ENCODE results near the gene ASPG. TPM values are rescaled to one million over a fixed set of nuclear protein-coding genes. Genes with fewer than 3 reads are reported as not detected.

The ASPG gene
- total RNA-seq, 2 experiments from 2014 or later, result not detected

DNA sequence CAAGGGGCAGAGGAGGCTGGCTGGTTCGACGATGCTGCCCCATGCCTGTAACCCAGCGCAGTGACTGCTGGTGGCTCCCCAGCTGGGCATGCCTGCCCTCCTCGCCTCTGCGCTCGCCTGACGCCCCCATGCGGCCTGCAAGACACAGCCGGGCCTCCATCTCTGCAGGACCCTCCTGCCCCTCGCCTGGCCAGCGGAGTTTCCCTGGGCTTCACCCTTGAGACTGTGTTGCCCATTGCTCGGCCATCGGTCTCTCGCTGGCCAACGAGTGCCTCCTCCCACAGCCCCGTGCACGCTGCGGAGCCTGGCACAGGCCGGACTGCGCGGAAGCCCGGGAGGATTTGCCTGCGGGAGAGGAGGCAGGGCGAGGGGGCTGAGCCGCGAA lies 17.6 kb downstream of the ASPG start:
- Mint-ChIP-seq H3K9me3 (no peaks in the 10 kb centered on the region), H3K4me1 (ENCODE audit: low read depth) (no peaks in the 10 kb centered on the region), H3K27me3 (no peaks in the 10 kb centered on the region), H3K27ac (no peak overlapping the region), H3K36me3 (ENCODE audit: low read depth) (no peaks in the 10 kb centered on the region), H3K4me3 (no peak overlapping the region)
- POLR2A ChIA-PET, result no interaction called here
- CTCF ChIA-PET, result no interaction called here
- DNase-seq, result no peak
- no peak for ATAC-seq
- intact Hi-C loops (cut with micrococcal nuclease), result no loop called here
- TF ChIP-seq, protein P1, sequence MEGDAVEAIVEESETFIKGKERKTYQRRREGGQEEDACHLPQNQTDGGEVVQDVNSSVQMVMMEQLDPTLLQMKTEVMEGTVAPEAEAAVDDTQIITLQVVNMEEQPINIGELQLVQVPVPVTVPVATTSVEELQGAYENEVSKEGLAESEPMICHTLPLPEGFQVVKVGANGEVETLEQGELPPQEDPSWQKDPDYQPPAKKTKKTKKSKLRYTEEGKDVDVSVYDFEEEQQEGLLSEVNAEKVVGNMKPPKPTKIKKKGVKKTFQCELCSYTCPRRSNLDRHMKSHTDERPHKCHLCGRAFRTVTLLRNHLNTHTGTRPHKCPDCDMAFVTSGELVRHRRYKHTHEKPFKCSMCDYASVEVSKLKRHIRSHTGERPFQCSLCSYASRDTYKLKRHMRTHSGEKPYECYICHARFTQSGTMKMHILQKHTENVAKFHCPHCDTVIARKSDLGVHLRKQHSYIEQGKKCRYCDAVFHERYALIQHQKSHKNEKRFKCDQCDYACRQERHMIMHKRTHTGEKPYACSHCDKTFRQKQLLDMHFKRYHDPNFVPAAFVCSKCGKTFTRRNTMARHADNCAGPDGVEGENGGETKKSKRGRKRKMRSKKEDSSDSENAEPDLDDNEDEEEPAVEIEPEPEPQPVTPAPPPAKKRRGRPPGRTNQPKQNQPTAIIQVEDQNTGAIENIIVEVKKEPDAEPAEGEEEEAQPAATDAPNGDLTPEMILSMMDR (IDR thresholded peaks at IDR 0.05), result no peak

DNA sequence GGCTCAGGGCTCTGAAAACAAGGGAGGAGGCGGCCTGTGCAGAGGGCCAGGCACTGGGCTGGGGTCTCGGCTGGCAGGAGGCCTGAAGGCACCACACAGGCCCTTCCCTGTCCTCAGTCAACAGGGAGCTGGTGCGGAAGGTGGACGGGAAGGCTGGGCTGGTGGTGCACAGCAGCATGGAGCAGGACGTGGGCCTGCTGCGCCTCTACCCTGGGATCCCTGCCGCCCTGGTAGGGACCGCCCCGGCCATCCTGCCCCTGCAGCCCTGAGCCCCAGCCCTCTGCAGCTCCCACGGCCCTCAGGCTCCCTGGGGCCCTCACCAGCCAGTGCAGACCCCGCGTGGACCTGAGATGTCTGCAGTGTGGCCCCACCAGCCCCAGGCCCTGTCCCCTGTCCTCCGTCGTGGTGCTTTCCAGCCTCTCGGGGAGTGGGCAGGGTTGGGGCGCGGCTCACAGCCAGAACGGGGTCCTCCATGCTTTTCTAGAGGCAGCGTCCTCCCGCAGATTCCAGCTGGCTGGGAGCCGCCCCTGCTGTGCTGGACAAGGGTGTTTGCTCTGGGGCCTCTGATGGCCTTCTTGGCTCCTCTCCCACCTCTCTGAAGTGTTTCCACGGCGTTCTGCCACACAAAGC lies 18.1 kb downstream of the ASPG start:
- ChIA-PET POLR2A (no interaction called here), CTCF (interaction anchor here (1.3 kb wide), 1 partner anchor 9 kb away, joined by 3 read pairs; no protein-coding TSS in a partner anchor)
- TF ChIP-seq, protein P1 (IDR thresholded peaks at IDR 0.05), result no peak
- Mint-ChIP-seq H3K9me3 (no peaks in the 10 kb centered on the region), H3K36me3 (ENCODE audit: low read depth) (no peaks in the 10 kb centered on the region), H3K4me1 (ENCODE audit: low read depth) (no peaks in the 10 kb centered on the region), H3K27me3 (no peaks in the 10 kb centered on the region), H3K4me3 (no peak overlapping the region), H3K27ac (no peak overlapping the region)
- ATAC-seq (no peak), DNase-seq (no peak)
- intact Hi-C loops (cut with micrococcal nuclease), result no loop called here

DNA sequence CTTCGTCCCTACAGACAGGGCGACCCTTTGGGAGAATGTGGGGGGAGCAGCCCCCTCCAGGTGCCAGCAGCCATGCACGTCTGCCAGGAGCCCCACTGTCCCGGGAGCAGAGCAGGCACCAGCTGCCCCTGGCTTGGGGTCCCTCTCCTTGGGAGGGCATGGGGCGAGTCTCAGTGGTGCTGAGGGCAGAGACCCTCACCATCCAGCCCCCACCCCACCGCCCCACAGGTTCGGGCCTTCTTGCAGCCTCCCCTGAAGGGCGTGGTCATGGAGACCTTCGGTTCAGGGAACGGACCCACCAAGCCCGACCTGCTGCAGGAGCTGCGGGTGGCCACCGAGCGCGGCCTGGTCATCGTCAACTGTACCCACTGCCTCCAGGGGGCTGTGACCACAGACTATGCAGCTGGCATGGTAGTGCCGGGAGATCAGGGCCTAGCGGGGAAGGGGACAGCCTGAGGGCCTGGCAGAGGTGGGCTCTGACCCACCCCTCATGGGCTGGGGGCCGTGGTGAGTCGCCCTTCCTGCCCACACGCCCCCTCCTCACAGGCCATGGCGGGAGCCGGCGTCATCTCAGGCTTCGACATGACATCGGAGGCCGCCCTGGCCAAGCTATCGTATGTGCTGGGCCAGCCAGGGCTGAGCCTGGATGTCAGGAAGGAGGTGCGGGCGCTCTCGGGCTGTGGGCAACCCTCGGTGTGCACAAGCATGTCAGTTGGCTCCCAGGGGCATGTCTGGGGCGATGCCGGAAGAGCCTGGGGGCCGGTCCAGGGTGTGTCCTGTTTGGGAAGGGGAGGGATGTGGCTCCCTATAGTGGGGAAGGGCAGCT lies 18.8 kb downstream of the ASPG start:
- Mint-ChIP-seq H3K9me3 (no peaks in the 10 kb centered on the region), H3K4me3 (no peak overlapping the region), H3K4me1 (ENCODE audit: low read depth) (no peaks in the 10 kb centered on the region), H3K27ac (no peak overlapping the region), H3K27me3 (no peaks in the 10 kb centered on the region), H3K36me3 (ENCODE audit: low read depth) (no peaks in the 10 kb centered on the region)
- TF ChIP-seq, protein P1 (IDR thresholded peaks at IDR 0.05), result no peak
- ATAC-seq, result no peak
- intact Hi-C loops (cut with micrococcal nuclease), result no loop called here
- ChIA-PET POLR2A (no interaction called here), CTCF (interaction anchor here (1.3 kb wide), 1 partner anchor 10 kb away, joined by 3 read pairs; no protein-coding TSS in a partner anchor)
- no peak for DNase-seq

DNA sequence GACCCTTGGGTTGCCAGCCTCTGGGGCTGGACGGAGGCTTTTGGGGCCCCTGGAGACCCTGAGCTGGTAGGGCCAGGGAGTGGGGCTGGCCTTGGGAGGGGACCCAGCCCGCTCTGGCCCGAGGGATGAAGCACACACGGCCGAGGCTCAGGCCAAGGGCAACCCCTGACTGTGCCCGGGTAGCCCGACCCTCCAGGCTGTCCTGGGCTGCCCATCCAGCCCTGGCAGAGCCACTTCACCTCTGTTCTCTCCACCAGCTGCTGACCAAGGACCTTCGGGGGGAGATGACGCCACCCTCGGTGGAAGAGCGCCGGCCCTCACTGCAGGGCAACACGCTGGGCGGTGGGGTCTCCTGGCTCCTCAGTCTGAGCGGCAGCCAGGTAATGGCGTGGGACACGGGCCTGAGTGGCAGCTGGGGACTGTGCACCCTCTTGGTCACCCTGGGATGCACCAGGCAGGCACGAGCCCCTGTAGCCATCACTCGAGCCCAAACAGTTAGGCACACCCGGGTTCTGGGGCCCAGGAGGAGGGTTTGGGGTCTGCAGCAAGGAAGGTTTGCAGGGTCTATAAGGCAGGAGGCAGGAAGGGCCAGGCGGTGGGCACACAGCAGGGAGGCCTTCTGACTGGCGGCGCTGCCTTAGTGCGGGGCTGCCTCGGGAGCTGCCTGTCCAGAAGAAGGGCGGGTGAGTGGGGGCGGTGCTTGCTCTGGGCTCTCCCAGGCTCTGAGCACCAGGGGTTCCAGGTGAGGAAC lies 19.7 kb downstream of the ASPG start:
- intact Hi-C loops (cut with micrococcal nuclease), result no loop called here
- Mint-ChIP-seq H3K4me3 (no peak overlapping the region), H3K27me3 (no peaks in the 10 kb centered on the region), H3K4me1 (ENCODE audit: low read depth) (no peaks in the 10 kb centered on the region), H3K36me3 (ENCODE audit: low read depth) (no peaks in the 10 kb centered on the region), H3K9me3 (no peaks in the 10 kb centered on the region), H3K27ac (no peak overlapping the region)
- ChIA-PET CTCF (no interaction called here), POLR2A (no interaction called here)
- ATAC-seq (no peak), DNase-seq (no peak)
- TF ChIP-seq, protein P1 (IDR thresholded peaks at IDR 0.05), result no peak
